Measurements from ENCODE around the gene NCOA1. TPM values are rescaled to one million over a fixed set of nuclear protein-coding genes. Genes with fewer than 3 reads are reported as not detected.

Gene NCOA1
- total and polyA plus RNA-seq, 2 donors (not counting 3 experiments of a cell fraction or from before 2014, with no cell fraction given), result 11.4 to 14.1 TPM

DNA sequence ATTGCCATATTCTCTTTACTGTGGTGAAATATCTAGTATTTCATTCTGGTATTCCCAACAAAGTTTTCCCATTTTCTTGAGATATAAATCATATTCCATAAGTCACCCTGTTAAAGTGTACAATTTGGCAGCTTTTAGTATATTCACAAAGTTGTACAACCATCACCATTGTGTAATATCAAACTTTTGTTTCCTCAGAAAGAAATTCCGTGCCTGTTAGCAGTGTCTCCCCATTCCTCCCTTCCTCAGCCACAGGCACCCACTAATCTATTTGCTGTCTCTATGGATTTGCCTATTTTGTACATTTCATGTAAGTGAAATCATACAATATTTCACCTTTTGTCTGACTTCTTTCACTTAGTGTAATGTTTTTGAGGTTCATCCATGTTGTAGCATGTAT is 19.7 kb downstream of the NCOA1 start:
- intact Hi-C loops (cut with micrococcal nuclease), result no loop called here
- Histone ChIP-seq H4K20me1 (replicated peaks; ENCODE audit: control insufficient read depth, extremely low read depth, insufficient read depth, low read length) (peaks cover 5% of the 10 kb centered on the region), H3K4me2 (ENCODE audit: insufficient read depth, low read length) (no peak overlapping the region), H3K79me2 (ENCODE audit: control insufficient read depth, insufficient read depth, low read length) (no peaks in the 10 kb centered on the region), H3K9ac (replicated peaks; ENCODE audit: extremely low read depth, insufficient read depth, low read length) (no peak overlapping the region), H3K36me3 (ENCODE audit: control insufficient read depth in 2 of 2, extremely low read depth in 1 of 2, insufficient read depth in 2 of 2, low read length in 2 of 2) (no peaks in the 10 kb centered on the region), H3K27ac (ENCODE audit: insufficient read depth, low read depth, low read length) (no peak overlapping the region), H3K4me3 (replicated peaks in 1 of 3; ENCODE audit: insufficient read depth in 1 of 3, low read depth in 1 of 3, low read length in 3 of 3) (no peak overlapping the region), H3K4me1 (ENCODE audit: control insufficient read depth, extremely low read depth, insufficient read depth, low read length) (no peaks in the 10 kb centered on the region), H3K9me3 (replicated peaks; ENCODE audit: control insufficient read depth, insufficient read depth, low read length) (no peaks in the 10 kb centered on the region), H3K27me3 (ENCODE audit: control insufficient read depth in 2 of 2, insufficient read depth in 2 of 2, low read length in 2 of 2) (no peaks in the 10 kb centered on the region), H3K9me1 (replicated peaks; ENCODE audit: control insufficient read depth, extremely low read depth, insufficient read depth, low read length) (no peaks in the 10 kb centered on the region), H2AFZ (ENCODE audit: low read depth, low read length) (no peak overlapping the region)
- no peak for FAIRE-seq
- CTCF ChIA-PET, result no interaction called here
- DNase-seq (ENCODE audit: low read depth, low spot score), result no peak
- POLR2A ChIA-PET, result no interaction called here
- no TSS peak for BruUV-seq (replicated peaks)
- dilution Hi-C loops (cut with MboI; ENCODE audit: extremely low pct_ligation_motif_present, low sequenced_read_pairs), result no loop called here
- TF ChIP-seq POLR2A (IDR thresholded peaks at IDR 0.05; ENCODE audit: low read depth, low read length), result no peak

DNA sequence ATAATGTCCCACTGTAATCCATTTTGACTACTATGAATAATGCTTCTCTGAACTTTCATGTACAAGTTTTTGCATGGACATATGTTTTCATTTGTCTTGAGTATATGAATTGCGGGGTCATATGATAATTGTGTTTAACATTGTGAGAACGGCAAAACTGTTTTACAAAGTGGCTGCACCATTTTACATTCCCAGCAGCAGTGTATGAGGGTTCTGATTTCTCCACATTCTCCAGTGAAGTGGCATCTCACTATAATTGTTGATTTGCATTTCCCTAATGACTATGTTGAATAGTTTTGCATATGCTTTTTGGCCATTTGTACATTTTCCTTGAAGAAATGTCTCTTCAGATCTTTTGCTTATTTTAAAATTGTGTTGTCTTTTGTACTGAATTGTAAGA is 20.1 kb downstream of the NCOA1 start:
- DNase-seq (ENCODE audit: low read depth, low spot score), result no peak
- H3K27ac ChIP-seq (ENCODE audit: insufficient read depth, low read depth, low read length), result no peak overlapping the region
- ChIA-PET POLR2A (no interaction called here), CTCF (interaction anchor here (0.8 kb wide), 1 partner anchor 9 kb away, joined by 3 read pairs; no protein-coding TSS in a partner anchor)
- no peak overlapping the region for H3K4me3 ChIP-seq (replicated peaks in 1 of 3; ENCODE audit: insufficient read depth in 1 of 3, low read depth in 1 of 3, low read length in 3 of 3)
- H3K27me3 ChIP-seq (ENCODE audit: control insufficient read depth in 2 of 2, insufficient read depth in 2 of 2, low read length in 2 of 2), result no peaks in the 10 kb centered on the region
- intact Hi-C loops (cut with micrococcal nuclease) (no loop called here), dilution Hi-C loops (cut with MboI; ENCODE audit: extremely low pct_ligation_motif_present, low sequenced_read_pairs) (no loop called here)
- FAIRE-seq, result no peak
- no peaks in the 10 kb centered on the region for H3K4me1 ChIP-seq (ENCODE audit: control insufficient read depth, extremely low read depth, insufficient read depth, low read length)
- no peaks in the 10 kb centered on the region for H3K79me2 ChIP-seq (ENCODE audit: control insufficient read depth, insufficient read depth, low read length)
- no peak for TF ChIP-seq POLR2AphosphoS5 (IDR thresholded peaks at IDR 0.05; ENCODE audit: insufficient read depth, low read depth, low read length)
- no peak overlapping the region for H2AFZ ChIP-seq (ENCODE audit: low read depth, low read length)
- no peaks in the 10 kb centered on the region for H3K9me1 ChIP-seq (replicated peaks; ENCODE audit: control insufficient read depth, extremely low read depth, insufficient read depth, low read length)
- H3K36me3 ChIP-seq (ENCODE audit: control insufficient read depth in 2 of 2, extremely low read depth in 1 of 2, insufficient read depth in 2 of 2, low read length in 2 of 2), result no peaks in the 10 kb centered on the region
- H4K20me1 ChIP-seq (replicated peaks; ENCODE audit: control insufficient read depth, extremely low read depth, insufficient read depth, low read length), result peaks cover 4% of the 10 kb centered on the region
- no TSS peak for BruUV-seq (replicated peaks)
- no peaks in the 10 kb centered on the region for H3K9me3 ChIP-seq (replicated peaks; ENCODE audit: control insufficient read depth, insufficient read depth, low read length)
- H3K9ac ChIP-seq (replicated peaks; ENCODE audit: extremely low read depth, insufficient read depth, low read length), result no peak overlapping the region
- H3K4me2 ChIP-seq (ENCODE audit: insufficient read depth, low read length), result no peak overlapping the region

All from endothelial cell of umbilical vein (primary cell).